CD4-positive, CD25-positive, alpha-beta regulatory T cell (primary cell): Measurements from ENCODE around the gene RAP1GAP2. TPM values are rescaled to one million over a fixed set of nuclear protein-coding genes. Genes with fewer than 3 reads are reported as not detected.
"Not testable (repeated sequence)": the region's sequence is repeated elsewhere in the genome, so short reads cannot be mapped to it uniquely, and the experiment has no call there.

ENCODE experiments used
- ATAC-seq, 2 donors: fragments of 150-1000 bp; cut with Tn5 transposase; one replicate each; pipeline ENCODE4 v1.10.0; 2021; ENCODE audit warnings: low read depth in 2 of 2, moderate number of reproducible peaks in 2 of 2, moderate library complexity in 1 of 2
- DNase-seq, 3 donors: peaks; one replicate each; pipeline versions ENCODE4 v3.0.0 to v3.0.0-alpha.2; 2012 to 2022; ENCODE audit warnings: mixed read lengths in 1 of 3
- H3K27ac ChIP-seq: one replicate; pipeline ENCODE4 v1.7.0; 2013; ENCODE audit warnings: mild to moderate bottlenecking, low read length; ENCODE audit not compliant: insufficient read depth, poor library complexity, severe bottlenecking
- H3K27me3 ChIP-seq: one replicate; pipeline ENCODE4 v1.7.0; 2013; ENCODE audit warnings: low read length; ENCODE audit not compliant: control insufficient read depth, insufficient read depth
- H3K36me3 ChIP-seq: one replicate; pipeline ENCODE4 v1.7.0; 2013; ENCODE audit warnings: mild to moderate bottlenecking, low read length, moderate library complexity; ENCODE audit not compliant: control insufficient read depth, insufficient read depth
- H3K4me1 ChIP-seq: 2 replicates; pipeline ENCODE4 v1.7.0; 2013; ENCODE audit warnings: mild to moderate bottlenecking, low read length; ENCODE audit not compliant: insufficient read depth, control insufficient read depth, poor library complexity, severe bottlenecking
- H3K4me3 ChIP-seq: one replicate; pipeline ENCODE4 v1.7.0; 2013; ENCODE audit warnings: low read depth, mild to moderate bottlenecking, low read length, moderate library complexity
- H3K9me3 ChIP-seq, 2 experiments: 1 replicate in 1 of 2; 2 replicates in 1 of 2; pipeline ENCODE4 v1.7.0; 2013; ENCODE audit warnings: low read length in 2 of 2, mild to moderate bottlenecking in 1 of 2, moderate library complexity in 1 of 2; ENCODE audit not compliant: control insufficient read depth in 2 of 2
- H3K27ac Mint-ChIP-seq, 3 donors: one replicate each; pipeline ENCODE4 v1.8.0; 2020 to 2022; ENCODE audit warnings: mild to moderate bottlenecking in 3 of 3, mixed read lengths in 3 of 3, moderate library complexity in 2 of 3
- H3K27me3 Mint-ChIP-seq: one replicate; pipeline ENCODE4 v1.8.0; 2022; ENCODE audit warnings: mild to moderate bottlenecking, mixed read lengths
- H3K36me3 Mint-ChIP-seq: one replicate; pipeline ENCODE4 v1.8.0; 2020; ENCODE audit warnings: mixed read lengths
- H3K4me1 Mint-ChIP-seq, 4 donors: one replicate each; pipeline ENCODE4 v1.8.0; 2020 to 2022; ENCODE audit warnings: mixed read lengths in 4 of 4, mild to moderate bottlenecking in 1 of 4
- H3K4me3 Mint-ChIP-seq, 4 donors: one replicate each; pipeline ENCODE4 v1.8.0; 2020 to 2022; ENCODE audit warnings: mild to moderate bottlenecking in 4 of 4, mixed read lengths in 4 of 4, moderate library complexity in 3 of 4
- H3K9me3 Mint-ChIP-seq, 7 donors: one replicate each; pipeline ENCODE4 v1.8.0; 2020 to 2022; ENCODE audit warnings: mixed read lengths in 7 of 7, mild to moderate bottlenecking in 3 of 7, moderate library complexity in 2 of 7
- polyA plus RNA-seq, 4 donors: library from polyadenylated mRNA; unstranded; fragments of 300-500 nt; fragmentation: Illumina TruSeq; gene quantifications; one replicate each; pipeline ENCODE4 v1.2.3, GENCODE V29; 2021
- total RNA-seq: library from RNA; stranded (reverse); gene quantifications from one replicate; pipeline ENCODE4 v1.2.3, GENCODE V29; 2022

RAP1GAP2 gene
- total and polyA plus RNA-seq, 5 donors from 2014 or later = 2.7 to 87.6 (median 5.1) TPM

GRCh38 chr17:3029213-3029913 is 233.1 kb downstream of the RAP1GAP2 start:
- ATAC-seq (no peak), DNase-seq (no peak)
- H3K4me1 Mint-ChIP-seq = no peaks in the 10 kb centered on the region
- peaks cover 29% of the 10 kb centered on the region for H3K36me3 ChIP-seq
- no peak overlapping the region for H3K4me3 Mint-ChIP-seq
- H3K4me1 ChIP-seq = no peaks in the 10 kb centered on the region
- peaks cover 22% of the 10 kb centered on the region for H3K36me3 Mint-ChIP-seq
- no peaks in the 10 kb centered on the region for H3K27me3 ChIP-seq
- no peak overlapping the region for H3K27ac Mint-ChIP-seq
- no peaks in the 10 kb centered on the region for H3K27me3 Mint-ChIP-seq
- H3K9me3 Mint-ChIP-seq = no peaks in the 10 kb centered on the region
- no peak overlapping the region for H3K4me3 ChIP-seq
- no peak overlapping the region for H3K27ac ChIP-seq
- no peaks in the 10 kb centered on the region for H3K9me3 ChIP-seq

- Histone ChIP-seq H3K27ac (no peak overlapping the region), H3K4me1 (no peaks in the 10 kb centered on the region), H3K27me3 (no peaks in the 10 kb centered on the region), H3K36me3 (peaks cover 29% of the 10 kb centered on the region), H3K4me3 (no peak overlapping the region), H3K9me3 (no peaks in the 10 kb centered on the region)
- Mint-ChIP-seq H3K4me3 (no peak overlapping the region), H3K4me1 (no peaks in the 10 kb centered on the region), H3K9me3 (no peaks in the 10 kb centered on the region), H3K27ac (no peak overlapping the region), H3K27me3 (no peaks in the 10 kb centered on the region), H3K36me3 (peaks cover 17% of the 10 kb centered on the region)
- ATAC-seq = no peak
- DNase-seq = no peak
Observed at GRCh38 chr17:3030096-3030495, 233.9 kb downstream of the RAP1GAP2 start.

GRCh38 chr17:3030852-3031470 is 234.7 kb downstream of the RAP1GAP2 start:
- H3K27ac ChIP-seq, H3K4me3 ChIP-seq, H3K9me3 ChIP-seq, H3K4me3 Mint-ChIP-seq, DNase-seq, ATAC-seq, H3K9me3 Mint-ChIP-seq, H3K27me3 Mint-ChIP-seq, H3K4me1 Mint-ChIP-seq, H3K27ac Mint-ChIP-seq, H3K4me1 ChIP-seq, H3K27me3 ChIP-seq: not testable (repeated sequence)
- peaks cover 24% of the 10 kb centered on the region for H3K36me3 ChIP-seq
- H3K36me3 Mint-ChIP-seq = peaks cover 17% of the 10 kb centered on the region

GRCh38 chr17:3032258-3033247 is 236.3 kb downstream of the RAP1GAP2 start:
- ATAC-seq (no peak), DNase-seq (no peak)
- Mint-ChIP-seq H3K4me3 (no peak overlapping the region), H3K36me3 (peaks cover 17% of the 10 kb centered on the region), H3K9me3 (peaks cover 0 to 2% (median 0%) of the 10 kb centered on the region in 7 donors), H3K4me1 (no peaks in the 10 kb centered on the region), H3K27ac (no peak overlapping the region), H3K27me3 (no peaks in the 10 kb centered on the region)
- Histone ChIP-seq H3K36me3 (peaks cover 18% of the 10 kb centered on the region), H3K4me1 (no peaks in the 10 kb centered on the region), H3K4me3 (no peak overlapping the region), H3K9me3 (no peaks in the 10 kb centered on the region), H3K27ac (no peak overlapping the region), H3K27me3 (no peaks in the 10 kb centered on the region)

- Mint-ChIP-seq H3K27ac (no peak overlapping the region), H3K27me3 (no peaks in the 10 kb centered on the region), H3K4me1 (no peaks in the 10 kb centered on the region), H3K4me3 (no peak overlapping the region), H3K36me3 (peaks cover 11% of the 10 kb centered on the region), H3K9me3 (peaks cover 0 to 2% (median 0%) of the 10 kb centered on the region in 7 donors)
- no peak overlapping the region for H3K4me3 ChIP-seq
- no peaks in the 10 kb centered on the region for H3K4me1 ChIP-seq
- no peaks in the 10 kb centered on the region for H3K27me3 ChIP-seq
- peaks cover 18% of the 10 kb centered on the region for H3K36me3 ChIP-seq
- H3K27ac ChIP-seq = no peak overlapping the region
- no peak for ATAC-seq
- H3K9me3 ChIP-seq = no peaks in the 10 kb centered on the region
- DNase-seq = no peak
Observed at GRCh38 chr17:3033248-3033640, 237.0 kb downstream of the RAP1GAP2 start.

GRCh38 chr17:3033741-3034577 is 237.7 kb downstream of the RAP1GAP2 start:
- no peaks in the 10 kb centered on the region for H3K27me3 ChIP-seq
- Mint-ChIP-seq H3K4me3 (no peak overlapping the region), H3K9me3 (peaks cover 0 to 2% (median 0%) of the 10 kb centered on the region in 7 donors), H3K27me3 (no peaks in the 10 kb centered on the region), H3K36me3 (peaks cover 7% of the 10 kb centered on the region), H3K4me1 (peaks cover 0 to 2% (median 2%) of the 10 kb centered on the region in 4 donors), H3K27ac (no peak overlapping the region)
- ATAC-seq (no peak), DNase-seq (no peak)
- H3K9me3 ChIP-seq = no peaks in the 10 kb centered on the region
- no peaks in the 10 kb centered on the region for H3K4me1 ChIP-seq
- peaks cover 14% of the 10 kb centered on the region for H3K36me3 ChIP-seq
- no peak overlapping the region for H3K4me3 ChIP-seq
- H3K27ac ChIP-seq = no peak overlapping the region

GRCh38 chr17:3034578-3034920 is 238.3 kb downstream of the RAP1GAP2 start:
- H3K36me3 ChIP-seq = peaks cover 8% of the 10 kb centered on the region

More at GRCh38 chr17:3034578-3034920, 238.3 kb downstream of the RAP1GAP2 start:
- peaks cover 0 to 7% (median 6%) of the 10 kb centered on the region in 4 donors for H3K4me1 Mint-ChIP-seq
- peaks cover 0 to 2% (median 0%) of the 10 kb centered on the region in 7 donors for H3K9me3 Mint-ChIP-seq
- no peak overlapping the region for H3K27ac ChIP-seq
- no peaks in the 10 kb centered on the region for H3K4me1 ChIP-seq
- H3K27ac Mint-ChIP-seq = no peak overlapping the region
- no peaks in the 10 kb centered on the region for H3K27me3 ChIP-seq
- DNase-seq (no peak), ATAC-seq (no peak)
- H3K36me3 Mint-ChIP-seq = peaks cover 1% of the 10 kb centered on the region
- H3K27me3 Mint-ChIP-seq = no peaks in the 10 kb centered on the region
- no peaks in the 10 kb centered on the region for H3K9me3 ChIP-seq
- H3K4me3 Mint-ChIP-seq = no peak overlapping the region
- H3K4me3 ChIP-seq = no peak overlapping the region
